MCF 10A (cell line): ENCODE measurements around the gene BCAR3. TPM values are rescaled to one million over a fixed set of nuclear protein-coding genes. Genes with fewer than 3 reads are reported as not detected.

ENCODE experiments used
- BruUV-seq: library from RNA; stranded (reverse); fragments of 400-500 nt; replicated peaks from 2 replicates; lab custom pipeline; 2021; lab: Mats Ljungman, UMichigan
- CTCF ChIA-PET: fragments of 300-600 bp; sonication (Branson Sonifier 250); formaldehyde crosslinking; extraction: SDS; loops from one replicate; lab custom pipeline; 2021; ENCODE audit warnings: antibody characterized with exemption, inconsistent platforms; lab: Yijun Ruan, JAX
- POLR2A ChIA-PET: fragments of 300-600, 350-650 bp; sonication (Branson Sonifier 250); formaldehyde crosslinking; extraction: SDS; loops from one replicate; lab custom pipeline; 2020; ENCODE audit warnings: antibody characterized with exemption, inconsistent platforms; lab: Yijun Ruan, JAX
- DNase-seq: peaks from one replicate; pipeline ENCODE4 v3.0.0-alpha.2; 2018; ENCODE audit not compliant: unreplicated experiment
- H3K27ac Mint-ChIP-seq: one replicate; pipeline ENCODE4 v1.8.0; 2022; ENCODE audit warnings: mild to moderate bottlenecking, low read depth, mixed read lengths; ENCODE audit not compliant: unreplicated experiment
- H3K27me3 Mint-ChIP-seq: one replicate; pipeline ENCODE4 v1.8.0; 2022; ENCODE audit warnings: mixed read lengths; ENCODE audit not compliant: insufficient read depth, unreplicated experiment
- H3K36me3 Mint-ChIP-seq: one replicate; pipeline ENCODE4 v1.8.0; 2022; ENCODE audit warnings: mild to moderate bottlenecking, moderate library complexity, mixed read lengths; ENCODE audit not compliant: insufficient read depth, unreplicated experiment
- H3K4me1 Mint-ChIP-seq: one replicate; pipeline ENCODE4 v1.8.0; 2022; ENCODE audit warnings: mixed read lengths; ENCODE audit not compliant: insufficient read depth, unreplicated experiment
- H3K4me3 Mint-ChIP-seq: one replicate; pipeline ENCODE4 v1.8.0; 2022; ENCODE audit warnings: mild to moderate bottlenecking, moderate library complexity, mixed read lengths; ENCODE audit not compliant: unreplicated experiment
- H3K9me3 Mint-ChIP-seq: one replicate; pipeline ENCODE4 v1.8.0; 2022; ENCODE audit warnings: mixed read lengths; ENCODE audit not compliant: unreplicated experiment
- CTCF ChIP-seq: fragments of 200-600 bp; IDR thresholded peaks from one replicate; pipeline ENCODE4 v1.8.0; 2022; ENCODE audit warnings: antibody characterized with exemption, mild to moderate bottlenecking; ENCODE audit not compliant: unreplicated experiment
- intact Hi-C: fragments of 100-400 bp; cut with micrococcal nuclease; formaldehyde crosslinking; loops from 2 replicates; pipeline ENCODE4 v1.14.1; 2022
- total RNA-seq: library from RNA; stranded (reverse); gene quantifications from 2 replicates; pipeline ENCODE4 v1.2.3, GENCODE V29; 2022

BCAR3 gene
- total RNA-seq, 1 experiment from 2014 or later, result 130 TPM

DNA sequence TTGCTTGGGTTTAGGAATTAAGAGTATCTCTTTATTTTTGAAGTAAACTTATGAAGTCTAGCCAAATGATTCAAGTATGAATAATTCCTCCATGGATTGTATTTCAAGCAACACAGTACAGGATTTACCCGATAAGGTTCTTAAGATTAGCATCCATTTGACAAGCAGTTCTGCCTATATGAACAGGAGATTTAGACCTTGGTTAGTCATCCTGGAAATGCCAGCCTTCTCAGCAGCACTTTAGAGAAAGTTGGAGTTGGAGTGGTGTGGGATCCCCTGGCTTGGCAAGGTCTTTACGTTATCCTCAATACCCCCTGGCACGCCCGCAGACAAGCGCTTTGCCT, 1.6 kb downstream of the BCAR3 start:
- TF ChIP-seq CTCF, result no peak
- intact Hi-C loops, result loop anchor here (1.0 to 2.0 kb wide), 4 partner anchors 51 to 237 kb away; no protein-coding TSS in a partner anchor
- DNase-seq, result peak; percentile 41
- H3K27ac Mint-ChIP-seq, result peak overlapping the region; percentile 81
- peaks cover 24% of the 10 kb centered on the region for H3K36me3 Mint-ChIP-seq
- BruUV-seq, result no TSS peak
- peak overlapping the region; percentile 86 for H3K4me3 Mint-ChIP-seq
- peaks cover 47% of the 10 kb centered on the region for H3K4me1 Mint-ChIP-seq
- H3K27me3 Mint-ChIP-seq, result no peaks in the 10 kb centered on the region
- ChIA-PET POLR2A (interaction anchor here (0.6 to 7.7 kb wide), 16 partner anchors 11 to 833 kb away, joined by 3 to 117 read pairs (median 4); no protein-coding TSS in a partner anchor), CTCF (interaction anchor here (0.7 to 4.0 kb wide), 18 partner anchors 8 to 243 kb away, joined by 3 to 28 read pairs (median 4); no protein-coding TSS in a partner anchor)
- no peaks in the 10 kb centered on the region for H3K9me3 Mint-ChIP-seq

DNA sequence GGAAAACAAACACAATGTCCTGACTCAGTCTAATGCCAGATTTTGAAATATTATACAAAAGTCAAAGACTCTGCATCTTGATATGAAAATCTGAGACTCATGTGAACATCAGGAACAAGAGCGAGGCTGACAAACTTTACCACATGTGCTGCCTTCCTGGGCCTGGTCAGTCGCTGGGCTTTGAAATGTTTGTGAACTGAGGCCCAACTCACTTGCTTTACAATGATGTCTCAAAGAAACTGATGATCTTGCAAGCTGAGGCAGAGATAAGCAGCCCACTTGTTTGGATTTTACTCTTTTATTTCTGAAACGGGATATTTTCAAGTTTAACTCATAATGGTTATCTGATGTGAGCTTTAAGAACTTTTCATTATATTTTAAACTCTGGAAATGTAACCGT, 2.1 kb downstream of the BCAR3 start:
- POLR2A ChIA-PET, result interaction anchor here (0.6 to 7.7 kb wide), 13 partner anchors 11 to 834 kb away, joined by 3 to 117 read pairs (median 4); no protein-coding TSS in a partner anchor
- BruUV-seq, result no TSS peak
- Mint-ChIP-seq H3K27me3 (no peaks in the 10 kb centered on the region), H3K9me3 (no peaks in the 10 kb centered on the region), H3K4me1 (peaks cover 51% of the 10 kb centered on the region), H3K4me3 (peak overlapping the region; percentile 86), H3K27ac (peak overlapping the region; percentile 81), H3K36me3 (peaks cover 28% of the 10 kb centered on the region)
- no peak for DNase-seq
- intact Hi-C loops, result no loop called here
- CTCF ChIA-PET, result interaction anchor here (1.0 to 4.0 kb wide), 7 partner anchors 10 to 165 kb away, joined by 3 to 28 read pairs (median 5); no protein-coding TSS in a partner anchor
- no peak for TF ChIP-seq CTCF

GRCh38 chr1:93678946-93679480, 2.6 kb downstream of the BCAR3 start:
- POLR2A ChIA-PET, result interaction anchor here (0.6 to 7.7 kb wide), 14 partner anchors 10 to 606 kb away, joined by 3 to 117 read pairs (median 4); partner anchors contain the start of gene DR1

More at GRCh38 chr1:93678946-93679480, 2.6 kb downstream of the BCAR3 start:
- BruUV-seq, result no TSS peak
- no peak for DNase-seq
- H3K4me3 Mint-ChIP-seq, result peak overlapping the region; percentile 86
- CTCF ChIA-PET, result interaction anchor here (0.5 to 4.0 kb wide), 10 partner anchors 12 to 165 kb away, joined by 3 to 28 read pairs (median 5); no protein-coding TSS in a partner anchor
- no peak for TF ChIP-seq CTCF
- H3K4me1 Mint-ChIP-seq, result peaks cover 53% of the 10 kb centered on the region
- intact Hi-C loops, result no loop called here
- H3K9me3 Mint-ChIP-seq, result no peaks in the 10 kb centered on the region
- peaks cover 34% of the 10 kb centered on the region for H3K36me3 Mint-ChIP-seq
- H3K27ac Mint-ChIP-seq, result peak overlapping the region; percentile 81
- no peaks in the 10 kb centered on the region for H3K27me3 Mint-ChIP-seq
